ENCODE data around the gene FGD6. TPM values are rescaled to one million over a fixed set of nuclear protein-coding genes. Genes with fewer than 3 reads are reported as not detected.
"Not testable (repeated sequence)": the region's sequence is repeated elsewhere in the genome, so short reads cannot be mapped to it uniquely, and the experiment has no call there.

FGD6 gene
- total and polyA plus RNA-seq, 12 donors, result 1.2 to 33.4 (median 21.6) TPM

- H3K4me3 ChIP-seq, result no peak overlapping the region
- intact Hi-C loops (cut with DNase I), result no loop called here
- DNase-seq (no peak), ATAC-seq (no peak)
- peaks cover under 1 to 33% (median 24%) of the 10 kb centered on the region in 9 donors for H3K4me1 ChIP-seq
- H3K36me3 ChIP-seq, result no peaks in the 10 kb centered on the region
- H3K27ac ChIP-seq, result no peak overlapping the region
- no peaks in the 10 kb centered on the region for H3K9me3 ChIP-seq
- TF ChIP-seq CTCF (IDR thresholded peaks at IDR 0.05), result no peak
- H3K27me3 ChIP-seq, result no peaks in the 10 kb centered on the region
- 86 to 93% methylated on average over 2 of the region's 2 CpGs for WGBS, 2 donors
Observed at GRCh38 chr12:95197636-95198035, 19.6 kb downstream of the FGD6 start.

GRCh38 chr12:95196875-95197569 lies 20.2 kb downstream of the FGD6 start:
- H3K4me3 ChIP-seq; H3K9me3 ChIP-seq; DNase-seq; intact Hi-C loops (cut with DNase I); H3K36me3 ChIP-seq; H3K27me3 ChIP-seq; ATAC-seq; H3K27ac ChIP-seq: not testable (repeated sequence)
- H3K4me1 ChIP-seq, result peaks cover 0 to 27% (median 18%) of the 10 kb centered on the region in 9 donors
- 95% methylated on average over 7 of the region's 7 CpGs for WGBS, 2 donors

- Histone ChIP-seq H3K27me3 (no peaks in the 10 kb centered on the region), H3K36me3 (no peaks in the 10 kb centered on the region), H3K4me3 (no peak overlapping the region), H3K27ac (no peak overlapping the region), H3K9me3 (no peaks in the 10 kb centered on the region), H3K4me1 (peaks cover 0 to 14% (median 4%) of the 10 kb centered on the region in 9 donors)
- no peak for ATAC-seq
- WGBS, 2 donors, result 84 to 92% methylated on average over 3 of the region's 3 CpGs
- no peak for TF ChIP-seq CTCF (IDR thresholded peaks at IDR 0.05)
- DNase-seq, result no peak
- intact Hi-C loops (cut with DNase I), result no loop called here
Observed at GRCh38 chr12:95195122-95195521, 22.1 kb downstream of the FGD6 start.

GRCh38 chr12:95193139-95193538 lies 24.1 kb downstream of the FGD6 start:
- no peaks in the 10 kb centered on the region for H3K36me3 ChIP-seq
- no peak for ATAC-seq
- peaks cover 0 to 5% (median 0%) of the 10 kb centered on the region in 9 donors for H3K4me1 ChIP-seq
- H3K4me3 ChIP-seq, result no peak overlapping the region
- no peaks in the 10 kb centered on the region for H3K9me3 ChIP-seq
- no peak for TF ChIP-seq CTCF (IDR thresholded peaks at IDR 0.05)
- no peaks in the 10 kb centered on the region for H3K27me3 ChIP-seq
- 97 to 98% methylated on average over 3 of the region's 3 CpGs for WGBS, 2 donors
- no peak overlapping the region for H3K27ac ChIP-seq
- DNase-seq, result no peak
- intact Hi-C loops (cut with DNase I), result no loop called here

GRCh38 chr12:95192271-95192670 lies 25.0 kb downstream of the FGD6 start:
- DNase-seq (no peak), ATAC-seq (no peak)
- no peaks in the 10 kb centered on the region for H3K36me3 ChIP-seq
- no peaks in the 10 kb centered on the region for H3K9me3 ChIP-seq
- intact Hi-C loops (cut with DNase I), result no loop called here
- TF ChIP-seq CTCF (IDR thresholded peaks at IDR 0.05), result no peak
- H3K27me3 ChIP-seq, result no peaks in the 10 kb centered on the region
- H3K4me1 ChIP-seq, result peaks cover 0 to 14% (median 0%) of the 10 kb centered on the region in 9 donors
- H3K4me3 ChIP-seq, result no peak overlapping the region
- no peak overlapping the region for H3K27ac ChIP-seq
